ENCODE data around the gene TP53INP2.

DNA sequence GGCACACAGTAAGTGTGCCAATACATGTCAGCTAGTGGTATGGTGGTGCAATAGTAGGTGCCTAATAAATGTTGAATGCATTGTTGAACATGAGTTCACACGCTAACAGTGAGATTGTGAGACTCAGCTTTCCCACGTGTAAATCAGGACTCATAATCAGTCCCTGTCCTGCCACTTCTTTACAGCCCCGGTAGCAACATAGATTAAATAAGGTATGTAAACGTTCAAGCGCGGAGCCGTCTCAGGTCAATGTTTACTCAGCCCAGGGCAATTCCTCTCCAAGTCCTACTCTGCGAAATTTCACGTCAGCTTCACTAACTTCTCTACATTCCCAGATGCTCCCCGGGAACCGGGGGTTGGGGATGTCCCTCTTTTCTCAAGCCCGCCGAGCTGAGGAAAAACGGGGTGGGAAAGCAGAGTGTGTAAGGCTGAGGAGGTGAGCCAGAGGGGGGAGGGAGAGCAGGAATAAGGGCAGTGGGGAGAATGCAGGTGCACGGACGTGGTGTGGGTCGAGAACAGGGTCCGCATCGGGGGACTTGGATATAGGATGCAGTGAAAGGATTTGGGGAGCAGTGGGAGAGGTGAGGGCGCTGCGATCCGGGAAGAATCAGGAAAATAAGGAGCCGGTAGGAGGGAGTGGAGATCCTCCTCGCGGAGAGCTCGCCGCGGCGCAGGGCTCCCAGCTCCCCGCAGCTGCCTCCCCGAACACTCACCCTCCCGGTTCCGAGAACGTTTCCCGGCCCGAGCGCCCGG, 544 bp upstream of the TP53INP2 start:
- TF ChIP-seq, protein P1, sequence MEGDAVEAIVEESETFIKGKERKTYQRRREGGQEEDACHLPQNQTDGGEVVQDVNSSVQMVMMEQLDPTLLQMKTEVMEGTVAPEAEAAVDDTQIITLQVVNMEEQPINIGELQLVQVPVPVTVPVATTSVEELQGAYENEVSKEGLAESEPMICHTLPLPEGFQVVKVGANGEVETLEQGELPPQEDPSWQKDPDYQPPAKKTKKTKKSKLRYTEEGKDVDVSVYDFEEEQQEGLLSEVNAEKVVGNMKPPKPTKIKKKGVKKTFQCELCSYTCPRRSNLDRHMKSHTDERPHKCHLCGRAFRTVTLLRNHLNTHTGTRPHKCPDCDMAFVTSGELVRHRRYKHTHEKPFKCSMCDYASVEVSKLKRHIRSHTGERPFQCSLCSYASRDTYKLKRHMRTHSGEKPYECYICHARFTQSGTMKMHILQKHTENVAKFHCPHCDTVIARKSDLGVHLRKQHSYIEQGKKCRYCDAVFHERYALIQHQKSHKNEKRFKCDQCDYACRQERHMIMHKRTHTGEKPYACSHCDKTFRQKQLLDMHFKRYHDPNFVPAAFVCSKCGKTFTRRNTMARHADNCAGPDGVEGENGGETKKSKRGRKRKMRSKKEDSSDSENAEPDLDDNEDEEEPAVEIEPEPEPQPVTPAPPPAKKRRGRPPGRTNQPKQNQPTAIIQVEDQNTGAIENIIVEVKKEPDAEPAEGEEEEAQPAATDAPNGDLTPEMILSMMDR (IDR thresholded peaks at IDR 0.05): no peak
- no peak for TF ChIP-seq POLR2A (IDR thresholded peaks at IDR 0.05)

Data from uterus (tissue), 2 donors.